Measurements from ENCODE around the gene ACSM5. TPM values are rescaled to one million over a fixed set of nuclear protein-coding genes. Genes with fewer than 3 reads are reported as not detected.

Gene ACSM5
- total and polyA plus RNA-seq, 2 of the 4 experiments (the other 2 are of a cell fraction), result not detected

DNA sequence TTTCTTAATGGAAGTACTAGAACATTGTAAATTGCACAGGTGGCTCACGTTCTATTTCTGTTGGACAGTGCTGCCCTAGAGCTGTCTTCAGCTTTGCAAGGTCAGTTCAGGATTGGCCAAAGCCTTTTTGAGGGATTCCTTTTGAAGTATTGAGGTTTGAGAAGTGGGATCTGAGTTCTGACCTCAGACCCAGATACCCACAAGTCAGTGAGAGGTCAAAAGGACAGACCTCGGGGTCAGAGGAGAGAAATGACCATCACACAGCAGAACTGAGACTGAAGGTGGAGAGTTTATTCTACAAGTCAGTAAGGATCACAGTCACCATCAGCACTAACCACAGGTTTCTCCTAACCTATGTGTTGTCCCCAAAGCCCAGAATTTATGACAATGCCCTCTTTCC is 1.7 kb downstream of the ACSM5 start:
- H2BK20ac ChIP-seq (ENCODE audit: low read depth, low read length), result no peak overlapping the region
- no peak overlapping the region for H3K18ac ChIP-seq (ENCODE audit: low read depth, low read length)
- H3K79me1 ChIP-seq (ENCODE audit: low read depth in 1 of 2, low read length in 2 of 2), result no peaks in the 10 kb centered on the region
- H3K27me3 ChIP-seq (ENCODE audit: control insufficient read depth, insufficient read depth, low read length), result no peaks in the 10 kb centered on the region
- no peak for ATAC-seq (ENCODE audit: low read depth)
- H3K23ac ChIP-seq (ENCODE audit: low read depth, low read length), result no peak overlapping the region
- H4K8ac ChIP-seq (ENCODE audit: low read depth in 2 of 2, low read length in 2 of 2), result no peak overlapping the region
- H3K9ac ChIP-seq (ENCODE audit: low read depth, low read length), result no peak overlapping the region
- H3K56ac ChIP-seq (ENCODE audit: extremely low read depth, insufficient read depth, low read length), result no peak overlapping the region
- dilution Hi-C loops (cut with HindIII; ENCODE audit: low sequenced_read_pairs, unreplicated experiment) (no loop called here), in situ Hi-C loops (cut with MboI; ENCODE audit: low sequenced_read_pairs) (no loop called here), intact Hi-C loops (cut with micrococcal nuclease) (no loop called here)
- H2BK5ac ChIP-seq (ENCODE audit: low read depth, low read length, poor library complexity, severe bottlenecking), result no peak overlapping the region
- H2BK15ac ChIP-seq (ENCODE audit: low read depth, low read length), result no peak overlapping the region
- no peak overlapping the region for H2AK5ac ChIP-seq (ENCODE audit: low read depth, low read length)
- DNase-seq, result no peak
- H3K36me3 ChIP-seq (ENCODE audit: control insufficient read depth, insufficient read depth, low read length), result no peaks in the 10 kb centered on the region
- no peak overlapping the region for H3K4me3 ChIP-seq (ENCODE audit: insufficient read depth, low read depth, low read length)
- H2AFZ ChIP-seq (replicated peaks; ENCODE audit: low read length, poor library complexity), result no peak overlapping the region
- H3K27ac ChIP-seq (ENCODE audit: insufficient read depth, low read length), result no peak overlapping the region
- no peaks in the 10 kb centered on the region for H3K9me1 ChIP-seq (ENCODE audit: insufficient read depth, low read length)
- POLR2A ChIA-PET (ENCODE audit: unreplicated experiment), result no interaction called here
- no peak overlapping the region for H2BK120ac ChIP-seq (ENCODE audit: low read depth, low read length)
- H4K20me1 ChIP-seq (ENCODE audit: insufficient read depth, low read length), result no peaks in the 10 kb centered on the region
- WGBS, 2 experiments (ENCODE audit: extremely low coverage in 2 of 2, insufficient read length in 1 of 2), result no CpG with 5 or more reads among the region's 2 CpGs
- no peaks in the 10 kb centered on the region for H3K4me1 ChIP-seq (ENCODE audit: control insufficient read depth, insufficient read depth, low read length)
- no peak overlapping the region for H4K91ac ChIP-seq (ENCODE audit: insufficient read depth, low read depth, low read length)
- BruUV-seq (replicated peaks), result no TSS peak
- H2AK9ac ChIP-seq (replicated peaks; ENCODE audit: low read depth, low read length, poor library complexity), result no peak overlapping the region
- no peak overlapping the region for H4K5ac ChIP-seq (ENCODE audit: low read depth, low read length)
- H3K14ac ChIP-seq (replicated peaks; ENCODE audit: low read depth, low read length), result no peak overlapping the region
- H3K9me3 ChIP-seq (ENCODE audit: control insufficient read depth, insufficient read depth, low read length), result peaks cover 4% of the 10 kb centered on the region; the same call in 1 of the 2 replicates
- TF ChIP-seq POLR2A (IDR thresholded peaks at IDR 0.05; ENCODE audit: low read depth, low read length) (no peak), RCOR1 (IDR thresholded peaks at IDR 0.05; ENCODE audit: insufficient replicate concordance, low read length) (no peak), MAZ (IDR thresholded peaks at IDR 0.05; ENCODE audit: borderline replicate concordance, low read depth, low read length) (no peak), SMC3 (IDR thresholded peaks at IDR 0.05; ENCODE audit: low read depth, low read length) (no peak), BHLHE40 (IDR thresholded peaks at IDR 0.05; ENCODE audit: low read depth, low read length) (no peak), CEBPB (IDR thresholded peaks at IDR 0.05; ENCODE audit: low read depth, low read length) (no peak), NFE2L2 (IDR thresholded peaks at IDR 0.05; ENCODE audit: low read depth, low read length) (no peak), MAFK (IDR thresholded peaks at IDR 0.05; ENCODE audit: low read depth, low read length) (no peak), MXI1 (IDR thresholded peaks at IDR 0.05; ENCODE audit: borderline replicate concordance, low read depth, low read length) (no peak), RAD21 (IDR thresholded peaks at IDR 0.05; ENCODE audit: low read length) (no peak), FOS (IDR thresholded peaks at IDR 0.05; ENCODE audit: low read depth, low read length) (no peak), CHD1 (IDR thresholded peaks at IDR 0.05; ENCODE audit: low read depth, low read length) (no peak), RFX5 (IDR thresholded peaks at IDR 0.05; ENCODE audit: low read depth, low read length) (no peak)
- TF ChIP-seq, protein P1, sequence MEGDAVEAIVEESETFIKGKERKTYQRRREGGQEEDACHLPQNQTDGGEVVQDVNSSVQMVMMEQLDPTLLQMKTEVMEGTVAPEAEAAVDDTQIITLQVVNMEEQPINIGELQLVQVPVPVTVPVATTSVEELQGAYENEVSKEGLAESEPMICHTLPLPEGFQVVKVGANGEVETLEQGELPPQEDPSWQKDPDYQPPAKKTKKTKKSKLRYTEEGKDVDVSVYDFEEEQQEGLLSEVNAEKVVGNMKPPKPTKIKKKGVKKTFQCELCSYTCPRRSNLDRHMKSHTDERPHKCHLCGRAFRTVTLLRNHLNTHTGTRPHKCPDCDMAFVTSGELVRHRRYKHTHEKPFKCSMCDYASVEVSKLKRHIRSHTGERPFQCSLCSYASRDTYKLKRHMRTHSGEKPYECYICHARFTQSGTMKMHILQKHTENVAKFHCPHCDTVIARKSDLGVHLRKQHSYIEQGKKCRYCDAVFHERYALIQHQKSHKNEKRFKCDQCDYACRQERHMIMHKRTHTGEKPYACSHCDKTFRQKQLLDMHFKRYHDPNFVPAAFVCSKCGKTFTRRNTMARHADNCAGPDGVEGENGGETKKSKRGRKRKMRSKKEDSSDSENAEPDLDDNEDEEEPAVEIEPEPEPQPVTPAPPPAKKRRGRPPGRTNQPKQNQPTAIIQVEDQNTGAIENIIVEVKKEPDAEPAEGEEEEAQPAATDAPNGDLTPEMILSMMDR (conservative IDR thresholded peaks at IDR 0.05; ENCODE audit: low read depth, low read length), result no peak
- TF ChIP-seq, protein P2, sequence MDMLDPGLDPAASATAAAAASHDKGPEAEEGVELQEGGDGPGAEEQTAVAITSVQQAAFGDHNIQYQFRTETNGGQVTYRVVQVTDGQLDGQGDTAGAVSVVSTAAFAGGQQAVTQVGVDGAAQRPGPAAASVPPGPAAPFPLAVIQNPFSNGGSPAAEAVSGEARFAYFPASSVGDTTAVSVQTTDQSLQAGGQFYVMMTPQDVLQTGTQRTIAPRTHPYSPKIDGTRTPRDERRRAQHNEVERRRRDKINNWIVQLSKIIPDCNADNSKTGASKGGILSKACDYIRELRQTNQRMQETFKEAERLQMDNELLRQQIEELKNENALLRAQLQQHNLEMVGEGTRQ (IDR thresholded peaks at IDR 0.05; ENCODE audit: low read depth, low read length), result no peak
- TF ChIP-seq, protein P3, sequence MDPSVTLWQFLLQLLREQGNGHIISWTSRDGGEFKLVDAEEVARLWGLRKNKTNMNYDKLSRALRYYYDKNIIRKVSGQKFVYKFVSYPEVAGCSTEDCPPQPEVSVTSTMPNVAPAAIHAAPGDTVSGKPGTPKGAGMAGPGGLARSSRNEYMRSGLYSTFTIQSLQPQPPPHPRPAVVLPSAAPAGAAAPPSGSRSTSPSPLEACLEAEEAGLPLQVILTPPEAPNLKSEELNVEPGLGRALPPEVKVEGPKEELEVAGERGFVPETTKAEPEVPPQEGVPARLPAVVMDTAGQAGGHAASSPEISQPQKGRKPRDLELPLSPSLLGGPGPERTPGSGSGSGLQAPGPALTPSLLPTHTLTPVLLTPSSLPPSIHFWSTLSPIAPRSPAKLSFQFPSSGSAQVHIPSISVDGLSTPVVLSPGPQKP (IDR thresholded peaks at IDR 0.05; ENCODE audit: borderline replicate concordance, low read depth, low read length), result no peak
- H3K4me2 ChIP-seq (ENCODE audit: low read depth, low read length), result no peak overlapping the region
- H3K4ac ChIP-seq (ENCODE audit: low read depth, low read length), result no peak overlapping the region
- CTCF ChIA-PET, result no interaction called here
